T-helper 1 cell (primary cell): ENCODE data around the gene GTF2F2.

Experiments used
- DNase-seq, 5 donors: peaks; one replicate each; pipeline ENCODE4 v3.0.0-alpha.2; 2012 to 2020

Gene GTF2F2

GRCh38 chr13:45305079-45305478, 184.8 kb downstream of the GTF2F2 start:
- no peak for DNase-seq

GRCh38 chr13:45306966-45307365, 186.7 kb downstream of the GTF2F2 start:
- no peak for DNase-seq

GRCh38 chr13:45310341-45311131, 190.2 kb downstream of the GTF2F2 start:
- no peak for DNase-seq

GRCh38 chr13:45314822-45315221, 194.5 kb downstream of the GTF2F2 start:
- no peak for DNase-seq

- no peak for DNase-seq
These were observed 195.3 kb downstream of the GTF2F2 start for GRCh38 chr13:45315520-45316167.

- no peak for DNase-seq
These were observed 196.0 kb downstream of the GTF2F2 start for GRCh38 chr13:45316338-45316737.

GRCh38 chr13:45316996-45317395, 196.7 kb downstream of the GTF2F2 start:
- DNase-seq: no peak

- DNase-seq: no peak
These were observed 200.7 kb downstream of the GTF2F2 start for GRCh38 chr13:45320876-45321629.

- no peak for DNase-seq
These were observed 205.5 kb downstream of the GTF2F2 start for GRCh38 chr13:45325806-45326205.

- DNase-seq: no peak
These were observed 207.1 kb downstream of the GTF2F2 start for GRCh38 chr13:45327253-45327955.

GRCh38 chr13:45328661-45329111, 208.4 kb downstream of the GTF2F2 start:
- no peak for DNase-seq

- no peak for DNase-seq
These were observed 210.9 kb downstream of the GTF2F2 start for GRCh38 chr13:45331123-45331619.

GRCh38 chr13:45331692-45332035, 211.4 kb downstream of the GTF2F2 start:
- DNase-seq: no peak

GRCh38 chr13:45332036-45332830, 211.9 kb downstream of the GTF2F2 start:
- DNase-seq: no peak

- DNase-seq: no peak
These were observed 212.5 kb downstream of the GTF2F2 start for GRCh38 chr13:45332831-45333219.

GRCh38 chr13:45333251-45333976, 213.1 kb downstream of the GTF2F2 start:
- DNase-seq: no peak
